OCI-LY3 (cell line): Measurements from ENCODE around the gene EXOC6.

ENCODE experiments used
- EZH2phosphoT487 ChIP-seq: fragments of 200-600 bp; shearing (Covaris generic); IDR thresholded peaks from 2 replicates; pipeline ENCODE4 v1.6.1; 2018; ENCODE audit warnings: antibody characterized with exemption, mixed run types, low read depth
- TF ChIP-seq, protein P1 (sequence below): fragments of 200-600, 300-600 bp; sonication (generic); IDR thresholded peaks from 2 replicates; pipeline ENCODE4 v1.5.1; 2014; ENCODE audit warnings: antibody characterized with exemption, low read length, low read depth

DNA sequence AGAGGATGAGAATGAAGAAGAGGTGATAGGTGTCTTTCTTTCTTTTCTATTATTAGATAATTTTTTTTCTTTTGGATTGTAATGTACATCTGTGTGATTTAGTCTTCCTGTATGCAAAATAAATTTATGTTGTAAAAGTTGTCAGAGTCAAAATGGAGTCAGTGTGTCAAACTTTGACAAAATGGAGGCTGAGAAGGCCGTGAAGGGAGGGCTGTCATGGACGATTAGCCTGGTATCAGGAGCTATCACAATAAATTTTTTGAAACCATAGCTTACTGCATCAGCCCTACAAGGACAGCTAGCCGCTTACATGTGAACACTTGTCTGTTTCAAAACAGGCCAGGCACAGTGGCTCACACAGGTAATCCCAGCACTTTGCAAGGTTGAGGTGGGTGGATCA, 67.6 kb downstream of the EXOC6 start:
- TF ChIP-seq, protein P1, sequence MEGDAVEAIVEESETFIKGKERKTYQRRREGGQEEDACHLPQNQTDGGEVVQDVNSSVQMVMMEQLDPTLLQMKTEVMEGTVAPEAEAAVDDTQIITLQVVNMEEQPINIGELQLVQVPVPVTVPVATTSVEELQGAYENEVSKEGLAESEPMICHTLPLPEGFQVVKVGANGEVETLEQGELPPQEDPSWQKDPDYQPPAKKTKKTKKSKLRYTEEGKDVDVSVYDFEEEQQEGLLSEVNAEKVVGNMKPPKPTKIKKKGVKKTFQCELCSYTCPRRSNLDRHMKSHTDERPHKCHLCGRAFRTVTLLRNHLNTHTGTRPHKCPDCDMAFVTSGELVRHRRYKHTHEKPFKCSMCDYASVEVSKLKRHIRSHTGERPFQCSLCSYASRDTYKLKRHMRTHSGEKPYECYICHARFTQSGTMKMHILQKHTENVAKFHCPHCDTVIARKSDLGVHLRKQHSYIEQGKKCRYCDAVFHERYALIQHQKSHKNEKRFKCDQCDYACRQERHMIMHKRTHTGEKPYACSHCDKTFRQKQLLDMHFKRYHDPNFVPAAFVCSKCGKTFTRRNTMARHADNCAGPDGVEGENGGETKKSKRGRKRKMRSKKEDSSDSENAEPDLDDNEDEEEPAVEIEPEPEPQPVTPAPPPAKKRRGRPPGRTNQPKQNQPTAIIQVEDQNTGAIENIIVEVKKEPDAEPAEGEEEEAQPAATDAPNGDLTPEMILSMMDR, result no peak
- TF ChIP-seq EZH2phosphoT487, result no peak
